K562 (cell line): Measurements from ENCODE around the gene EIF2S1. TPM values are rescaled to one million over a fixed set of nuclear protein-coding genes. Genes with fewer than 3 reads are reported as not detected.

Source experiments
- BRD9 ChIP-seq: fragments of 450-650 bp; IDR thresholded peaks from 2 replicates; pipeline ENCODE4 v1.6.1; 2018; ENCODE audit warnings: low read depth; ENCODE audit not compliant: partially characterized antibody
- CHD4 ChIP-seq: fragments of 200-600 bp; sonication (generic); IDR thresholded peaks from 3 replicates; pipeline ENCODE4 v1.6.1; 2012; ENCODE audit warnings: low read depth, mild to moderate bottlenecking, mixed read lengths, low read length, inconsistent platforms; ENCODE audit not compliant: insufficient read depth, insufficient replicate concordance, poor library complexity, severe bottlenecking
- E2F6 ChIP-seq, 2 experiments: IDR thresholded peaks; 2 replicates each; pipeline ENCODE4 v1.6.1; 2011; ENCODE audit warnings: borderline replicate concordance in 1 of 2, control low read depth in 1 of 2, low read depth in 1 of 2, low read length in 1 of 2, mild to moderate bottlenecking in 1 of 2, mixed read lengths in 1 of 2, moderate library complexity in 1 of 2; ENCODE audit not compliant: insufficient read depth in 1 of 2, insufficient read length in 1 of 2, poor library complexity in 1 of 2, severe bottlenecking in 1 of 2; ENCODE audit errors: extremely low read depth in 1 of 2
- HDAC8 ChIP-seq: fragments of 450-650 bp; IDR thresholded peaks from 2 replicates; pipeline ENCODE4 v1.6.1; 2016; ENCODE audit warnings: mild to moderate bottlenecking, missing genetic modification characterization, moderate library complexity, missing compliant biosample characterization
- MBD1 ChIP-seq: fragments of 250-450 bp; sonication (Bioruptor Pico); IDR thresholded peaks from 2 replicates; pipeline ENCODE4 v1.8.0; 2022; ENCODE audit warnings: inconsistent platforms
- MYC ChIP-seq, 2 experiments: fragments of 250-450 bp in 1 of 2; sonication (Bioruptor Pico) in 1 of 2; IDR thresholded peaks; 2 replicates each; pipeline versions ENCODE4 v1.5.1 to v1.6.1; 2012 to 2021; ENCODE audit warnings: low read depth in 2 of 2, borderline replicate concordance in 1 of 2, improper control_type of control experiment in 1 of 2, low read length in 1 of 2, mild to moderate bottlenecking in 1 of 2, moderate library complexity in 1 of 2
- PATZ1 ChIP-seq: fragments of 250-450 bp; sonication (Bioruptor Pico); IDR thresholded peaks from 2 replicates; pipeline ENCODE4 v1.5.0; 2020; ENCODE audit warnings: mild to moderate bottlenecking, borderline replicate concordance
- POLR2H ChIP-seq: IDR thresholded peaks from 2 replicates; pipeline ENCODE4 v1.6.1; 2016; ENCODE audit warnings: missing genetic modification characterization, low read depth, mild to moderate bottlenecking, control low read depth, missing compliant biosample characterization, moderate library complexity
- PRPF4 ChIP-seq: fragments of 200-400 bp; formaldehyde crosslinking; IDR thresholded peaks from one replicate; pipeline ENCODE4 v1.6.1; 2017; ENCODE audit warnings: low read length, low read depth, mild to moderate bottlenecking; ENCODE audit not compliant: insufficient read depth, poor library complexity, severe bottlenecking
- SAP30 ChIP-seq: fragments of 200-600 bp; sonication (generic); IDR thresholded peaks from 2 replicates; pipeline ENCODE4 v1.6.1; 2012; ENCODE audit warnings: borderline replicate concordance, low read depth, mild to moderate bottlenecking, moderate library complexity, low read length, control low read depth, inconsistent platforms; ENCODE audit not compliant: insufficient read depth, poor library complexity, severe bottlenecking
- SREBF1 ChIP-seq: fragments of 150-350 bp; IDR thresholded peaks from 2 replicates; pipeline ENCODE4 v1.6.1; 2014; ENCODE audit warnings: antibody characterized with exemption, low read depth, low read length, borderline replicate concordance
- STAG1 ChIP-seq: sonication (generic); formaldehyde crosslinking; IDR thresholded peaks from 2 replicates; pipeline ENCODE4 v1.5.0; 2020; ENCODE audit warnings: missing genetic modification reagents, borderline replicate concordance
- XRCC3 ChIP-seq: fragments of 450-650 bp; IDR thresholded peaks from 2 replicates; pipeline ENCODE4 v1.6.1; 2017; ENCODE audit warnings: mild to moderate bottlenecking, moderate library complexity
- ZNF780A ChIP-seq: fragments of 250-450 bp; sonication (Bioruptor Pico); IDR thresholded peaks from 2 replicates; pipeline ENCODE4 v1.5.0; 2021; ENCODE audit warnings: mild to moderate bottlenecking
- polyA plus RNA-seq, 8 experiments: library from polyadenylated mRNA; depleted of rRNA in 4 of 8; stranded (reverse) in 5 of 8; unstranded in 3 of 8; fragments of >200 nt; fragmentation: Nextera tagmentation in 2 of 8; fragmentation: Illumina TruSeq in 1 of 8; extraction: Ambion mirVana in 2 of 8; extraction: Trizol in 1 of 8; gene quantifications; 2 replicates each; pipeline versions ENCODE4 v1.2.1 to v1.2.3, GENCODE V29; 2011 to 2014; ENCODE audit warnings: inconsistent platforms in 1 of 8, missing spikeins in 1 of 8
- total RNA-seq, 7 experiments: library from RNA; depleted of rRNA in 6 of 7; stranded (reverse); fragments of >200 nt in 6 of 7; fragmentation: Illumina TruSeq in 2 of 7; extraction: Trizol in 2 of 7; gene quantifications; 2 replicates each; pipeline versions ENCODE4 v1.2.1 to v1.2.3, GENCODE V29; 2011 to 2021; ENCODE audit warnings: low replicate concordance in 1 of 7

Gene EIF2S1
- total and polyA plus RNA-seq, 9 of the 15 experiments (the other 6 are each of a cell fraction or from before 2014, with no cell fraction given), result 216 to 1,018 (median 332) TPM

- TF ChIP-seq MBD1 (CRISPR knock-in tag) (no peak), CHD4 (no peak), ZNF780A (CRISPR knock-in tag) (no peak), XRCC3 (no peak), POLR2H (tag) (no peak), HDAC8 (tag) (no peak), SAP30 (peak; percentile 72), E2F6 (IDR thresholded peaks at IDR 0.05; ENCODE audit: borderline replicate concordance in 1 of 2, extremely low read depth in 1 of 2, insufficient read depth in 1 of 2, insufficient read length in 1 of 2, low read depth in 1 of 2, low read length in 1 of 2, poor library complexity in 1 of 2, severe bottlenecking in 1 of 2) (peak; percentile 16 to 41), PRPF4 (no peak), MYC (IDR thresholded peaks at IDR 0.05; ENCODE audit: low read depth, low read length) (no peak), MYC (CRISPR knock-in tag; IDR thresholded peaks at IDR 0.05; ENCODE audit: borderline replicate concordance, low read depth) (no peak), STAG1 (no peak), SREBF1 (no peak), BRD9 (no peak), PATZ1 (CRISPR knock-in tag) (no peak)
These were observed 510 bp downstream of the EIF2S1 start (continued) for GRCh38 chr14:67360470-67361206.
